GM18498 (cell line): ENCODE measurements around the gene TMEM129.

Source experiments
- ATAC-seq: cut with Tn5 transposase; IDR thresholded peaks from one replicate; pipeline ENCODE4 v1.9.1; 2021; ENCODE audit warnings: mild to moderate bottlenecking, moderate library complexity; ENCODE audit not compliant: unreplicated experiment

The TMEM129 gene

DNA sequence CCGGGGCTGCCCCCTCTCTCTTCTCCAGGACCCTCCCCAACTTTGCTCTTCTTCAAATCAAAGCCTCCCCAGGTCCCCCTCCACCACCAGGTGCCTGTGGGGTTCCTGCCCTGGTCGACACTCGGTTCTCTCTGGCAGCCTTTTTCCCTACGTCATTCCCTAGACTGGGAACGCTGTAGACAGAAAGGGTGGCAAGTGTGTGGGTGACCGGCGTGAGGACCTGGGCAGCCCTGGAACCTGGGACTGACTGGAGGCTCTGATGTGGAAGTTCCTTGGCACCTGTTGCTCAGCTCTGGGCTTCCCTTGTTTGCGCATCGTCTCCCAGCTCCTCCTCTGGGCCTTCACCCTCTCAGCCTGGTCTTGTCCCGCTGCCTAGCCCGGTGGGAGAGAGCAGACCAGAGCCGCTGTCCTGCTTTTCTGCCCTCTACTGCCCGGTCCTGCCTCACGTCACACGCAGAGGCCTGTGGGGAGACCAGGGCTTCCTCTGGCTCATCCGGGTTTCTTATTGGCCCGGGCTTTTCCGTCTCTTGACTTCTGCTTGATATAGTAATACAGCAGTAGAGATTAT lies 1.5 kb upstream of the TMEM129 start:
- ATAC-seq: no peak

DNA sequence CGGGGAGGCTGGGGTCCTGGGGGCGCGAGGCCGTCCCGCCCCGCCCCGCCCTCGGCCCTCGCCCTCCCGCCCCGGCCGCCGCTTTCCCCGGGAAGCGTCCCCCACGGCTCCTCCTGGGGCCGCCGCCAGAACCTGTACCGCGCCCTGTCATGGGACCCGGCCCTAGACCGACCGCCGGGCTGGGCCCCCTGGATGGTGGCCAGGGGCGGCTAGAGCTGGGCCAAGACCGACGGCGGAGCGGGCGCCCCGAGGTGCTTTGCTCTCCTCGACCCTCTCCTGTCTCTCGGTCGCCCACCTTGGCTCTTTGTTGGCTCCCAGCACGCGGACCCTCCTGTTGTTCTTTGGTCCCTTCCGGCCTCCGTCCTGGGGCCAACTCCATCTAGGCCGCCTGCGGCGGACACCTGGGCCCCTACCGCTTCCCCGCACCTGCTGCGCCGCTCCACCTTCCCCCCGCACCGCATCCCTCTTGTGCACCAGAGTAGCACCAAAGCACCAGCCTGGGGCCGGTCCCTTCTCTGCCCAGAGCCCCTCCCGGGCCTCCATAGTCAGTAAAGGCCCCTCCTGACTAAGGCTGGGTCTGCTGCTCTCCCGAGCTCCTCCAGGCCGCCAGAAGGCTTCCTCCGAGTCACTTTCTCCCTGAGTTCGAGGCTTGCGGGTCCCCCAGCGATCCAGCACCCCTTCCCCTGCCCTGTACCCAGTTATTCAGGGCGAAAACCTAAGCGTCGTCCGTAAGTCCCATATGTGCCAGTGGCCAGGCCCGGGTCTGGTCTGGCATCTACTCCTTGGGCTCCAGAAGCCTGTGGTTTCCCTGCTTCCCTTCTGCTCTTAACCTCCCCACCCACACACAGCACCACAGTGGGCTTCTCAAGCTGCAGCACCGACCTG lies 785 bp upstream of the TMEM129 start:
- peak; percentile 0 for ATAC-seq

DNA sequence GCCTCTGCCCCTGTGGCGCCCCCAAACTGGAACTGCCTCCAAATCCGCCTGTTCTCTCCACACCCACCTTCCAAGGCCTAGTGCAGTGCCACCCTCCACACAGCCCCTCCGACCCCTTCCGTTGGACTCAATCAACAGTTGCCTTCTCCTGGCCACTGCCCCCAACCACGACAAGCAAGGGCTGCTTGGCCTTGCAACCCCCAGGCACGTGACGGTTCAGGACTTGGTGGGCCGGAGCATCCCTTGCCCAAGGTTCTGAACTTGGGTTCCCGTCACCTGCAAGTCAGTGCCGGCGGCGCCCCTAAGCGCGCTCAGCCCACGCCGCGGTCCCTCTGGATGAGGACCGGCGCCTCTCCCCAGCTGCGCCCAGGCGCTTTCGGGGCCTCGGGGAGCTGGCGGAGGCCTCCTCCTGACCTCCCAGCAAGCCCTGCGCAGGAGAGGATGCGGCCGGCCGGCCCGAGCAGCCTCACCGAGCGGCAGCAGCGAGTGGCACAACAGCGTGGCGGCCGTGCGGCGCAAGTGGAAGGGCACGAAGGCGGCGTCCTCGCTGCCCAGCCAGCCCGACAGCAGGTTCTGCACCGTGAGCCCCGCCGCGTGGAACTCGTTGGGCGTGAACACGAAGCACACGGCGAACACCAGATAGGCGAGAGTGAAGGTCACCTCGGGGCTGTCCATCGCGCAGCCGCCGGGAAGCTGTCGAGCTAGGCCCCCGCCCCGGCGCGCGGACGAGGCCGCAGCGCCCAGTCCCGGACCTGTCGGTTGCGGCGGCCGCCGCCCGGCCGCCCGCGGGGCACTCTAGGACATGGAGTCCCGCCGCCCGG lies 750 bp downstream of the TMEM129 start:
- peak; percentile 13 for ATAC-seq

DNA sequence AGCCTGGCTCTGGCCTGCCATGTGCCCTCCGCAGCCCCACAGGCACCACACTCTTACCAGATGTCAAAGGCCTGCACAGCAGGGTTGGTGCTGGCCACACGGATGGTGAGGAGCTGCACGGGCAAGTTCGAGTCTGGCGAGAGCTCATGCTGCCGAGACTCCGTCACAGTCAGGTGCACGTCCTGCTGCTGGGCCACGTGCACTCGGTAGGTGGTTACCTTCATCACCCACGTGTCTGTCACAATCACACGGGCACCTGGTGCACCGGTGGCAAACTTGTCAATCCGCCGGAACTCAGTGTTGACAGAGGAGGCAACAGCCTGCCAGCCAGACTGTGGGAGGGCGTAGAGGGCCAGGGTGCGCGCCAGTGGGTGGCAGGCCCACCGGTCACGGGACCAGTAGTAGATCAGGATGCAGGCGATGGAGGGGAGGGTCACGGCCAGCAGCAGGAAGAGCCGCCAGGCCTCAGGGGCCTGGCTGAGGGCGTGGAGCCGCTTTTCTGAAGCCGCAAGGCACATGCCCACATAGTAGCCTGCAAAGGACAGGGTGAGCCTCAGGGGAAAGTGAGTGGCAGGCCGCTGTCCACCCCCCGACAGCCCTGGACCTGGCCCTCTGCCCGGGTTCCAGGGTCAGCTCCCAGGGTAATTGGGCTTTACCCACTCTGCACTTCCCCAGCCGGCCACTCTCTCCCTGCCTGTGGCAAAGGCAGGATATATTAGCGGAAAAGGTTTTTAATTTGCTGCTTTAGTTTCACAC lies 2.9 kb downstream of the TMEM129 start:
- no peak for ATAC-seq

DNA sequence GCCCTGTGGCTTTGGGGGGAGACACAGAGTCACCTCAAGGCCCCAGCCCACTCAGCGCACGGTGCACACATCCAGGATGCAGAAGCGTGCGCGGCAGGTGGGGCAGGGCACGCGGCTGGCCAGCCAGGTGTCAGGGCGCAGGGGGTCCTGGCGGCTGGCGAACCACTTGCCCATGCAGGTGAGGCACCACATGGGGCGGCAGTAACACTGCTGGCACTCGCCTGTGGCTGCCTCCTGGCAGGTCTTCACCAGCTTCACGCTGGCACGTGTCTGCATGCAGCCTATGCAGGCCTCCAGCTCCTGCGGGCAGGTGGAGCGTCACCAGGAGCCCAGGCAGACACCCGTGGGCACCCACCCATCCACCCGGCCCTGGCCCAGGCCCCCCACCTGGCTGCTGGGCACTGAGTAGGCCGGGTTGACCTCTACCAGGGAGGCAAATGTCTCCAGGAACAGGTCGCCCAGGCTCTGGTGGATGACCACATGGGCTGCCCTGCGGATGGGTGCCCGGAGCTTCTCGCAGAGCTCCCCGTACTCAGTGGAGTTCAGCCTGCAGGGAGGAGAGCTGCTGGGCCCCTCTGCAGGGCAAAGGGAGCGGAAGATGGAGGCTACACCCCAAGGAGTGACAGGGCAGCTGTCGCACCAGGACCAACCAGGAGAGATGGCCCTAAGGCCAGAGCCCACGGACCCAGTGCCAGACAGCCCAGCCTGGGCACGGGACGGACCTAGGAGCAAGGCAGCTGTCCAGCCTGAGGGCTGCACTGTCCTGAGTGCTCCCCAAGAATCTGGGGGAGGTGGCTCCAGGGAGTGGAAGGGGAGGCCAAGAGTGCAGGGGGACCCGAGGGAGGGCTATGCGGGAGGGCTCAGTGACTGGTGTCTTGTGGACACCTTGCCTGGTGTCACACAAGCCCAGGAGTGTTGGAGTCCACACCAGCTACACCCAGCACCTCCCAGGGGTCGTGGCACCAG lies 3.7 kb downstream of the TMEM129 start:
- ATAC-seq: no peak

DNA sequence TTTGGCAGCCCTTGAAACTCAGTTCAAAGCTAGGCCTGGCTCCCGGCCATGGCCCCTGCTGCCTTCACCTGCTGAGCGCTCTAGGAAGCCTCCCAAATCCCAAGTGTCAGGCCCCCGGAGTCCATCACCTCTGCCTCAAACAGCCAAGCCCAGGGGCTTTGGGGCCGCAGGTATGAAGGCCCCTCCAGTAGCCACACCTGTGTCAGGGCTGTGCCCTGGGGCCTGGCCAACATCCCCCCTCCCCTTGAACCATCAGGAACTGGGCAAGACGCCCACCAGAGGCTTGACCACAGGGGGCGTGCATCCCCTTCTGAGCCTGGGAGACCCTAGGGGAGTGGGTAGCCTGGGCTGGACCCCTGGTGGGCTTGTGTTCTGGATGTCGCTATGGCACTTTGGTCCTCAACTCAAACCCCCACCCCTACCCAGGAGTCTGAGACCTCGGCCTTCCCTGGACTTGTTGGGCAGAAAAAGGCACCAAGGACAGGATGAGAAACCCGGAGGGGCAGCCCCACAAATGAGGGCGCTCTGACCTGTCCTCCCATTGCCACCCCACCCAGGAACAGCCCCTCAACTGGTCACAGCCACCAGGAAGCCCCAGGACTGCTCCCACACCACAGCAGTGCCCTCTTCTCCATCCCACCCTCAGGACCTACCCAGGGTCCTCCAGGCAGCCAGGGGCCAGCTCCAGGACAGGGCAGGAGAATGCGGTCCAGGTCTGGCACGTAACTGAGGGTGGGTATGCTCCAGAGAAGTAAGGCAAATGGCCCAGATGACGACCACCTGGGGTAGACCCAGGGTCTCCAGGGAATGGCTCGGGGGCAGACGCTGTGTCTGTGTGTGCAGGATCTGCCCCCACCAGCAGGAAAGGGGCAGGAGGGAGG lies 4.8 kb downstream of the TMEM129 start:
- ATAC-seq: no peak

DNA sequence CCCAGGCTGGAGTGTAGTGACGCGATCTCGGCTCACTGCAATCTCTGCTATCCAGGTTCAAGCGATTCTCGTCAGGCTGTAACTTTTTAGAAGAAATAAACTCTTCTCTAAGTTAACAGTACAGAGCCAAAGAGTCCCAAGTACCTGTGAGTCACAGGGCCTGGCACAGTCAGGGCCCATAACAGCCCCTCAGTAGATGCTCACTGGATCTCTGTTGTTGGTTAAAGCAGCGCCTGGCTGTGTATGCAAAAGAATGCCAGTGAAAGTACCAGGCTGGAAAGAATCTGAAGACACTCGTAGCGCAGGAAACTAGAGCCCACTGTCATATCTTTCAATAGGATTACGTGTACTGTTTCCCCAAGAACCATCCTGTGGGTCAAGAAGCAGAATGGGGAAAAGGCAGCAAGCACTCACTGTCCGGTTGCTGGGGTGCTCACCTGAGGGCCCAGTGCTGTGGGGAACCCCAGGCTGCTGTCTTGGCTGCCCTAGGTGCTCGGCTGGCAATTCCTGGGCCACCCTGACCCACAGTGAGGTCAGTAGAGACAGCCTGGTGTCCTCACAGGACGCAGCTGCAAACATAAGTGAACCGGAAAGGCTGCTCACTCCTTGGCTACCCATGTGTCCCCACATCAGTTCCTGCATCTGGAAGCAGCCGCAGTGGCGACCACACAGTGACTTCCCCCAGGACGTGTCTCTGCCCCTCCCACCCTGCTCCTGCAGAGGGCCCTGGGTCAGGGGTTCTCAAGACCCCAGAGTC lies 5.9 kb downstream of the TMEM129 start:
- no peak for ATAC-seq

DNA sequence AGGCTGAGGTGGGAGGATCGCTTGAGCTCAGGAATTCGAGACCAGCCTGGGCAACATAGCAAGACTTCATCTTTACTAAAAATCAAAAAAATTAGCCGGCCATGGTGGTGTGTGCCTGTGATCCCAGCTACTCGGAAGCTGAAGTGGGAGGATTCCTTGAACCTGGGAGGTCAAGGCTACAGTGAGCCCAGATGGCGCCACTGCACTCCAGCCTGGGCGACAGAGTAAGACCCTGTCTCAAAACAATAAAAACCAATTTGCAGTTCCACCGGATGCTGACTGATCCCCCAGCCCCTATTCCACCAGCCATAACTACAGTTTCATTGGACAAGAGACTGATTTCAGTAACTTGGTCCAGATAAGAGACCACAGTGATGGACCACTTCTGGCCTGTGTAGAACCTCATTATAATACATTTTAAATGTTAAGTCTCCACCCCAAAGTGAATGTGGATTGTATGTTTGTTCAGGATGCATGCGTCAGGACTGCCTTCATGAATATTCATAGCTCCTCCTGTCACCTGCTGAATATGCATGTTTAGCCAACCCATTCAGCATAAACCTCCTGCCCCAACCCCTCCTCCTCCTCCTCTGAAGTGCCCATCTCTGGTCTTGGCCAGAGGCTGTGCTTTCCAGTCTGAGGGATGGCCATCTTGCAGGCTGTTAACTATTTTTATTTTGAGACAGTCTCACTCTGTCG lies 6.7 kb downstream of the TMEM129 start:
- no peak for ATAC-seq

DNA sequence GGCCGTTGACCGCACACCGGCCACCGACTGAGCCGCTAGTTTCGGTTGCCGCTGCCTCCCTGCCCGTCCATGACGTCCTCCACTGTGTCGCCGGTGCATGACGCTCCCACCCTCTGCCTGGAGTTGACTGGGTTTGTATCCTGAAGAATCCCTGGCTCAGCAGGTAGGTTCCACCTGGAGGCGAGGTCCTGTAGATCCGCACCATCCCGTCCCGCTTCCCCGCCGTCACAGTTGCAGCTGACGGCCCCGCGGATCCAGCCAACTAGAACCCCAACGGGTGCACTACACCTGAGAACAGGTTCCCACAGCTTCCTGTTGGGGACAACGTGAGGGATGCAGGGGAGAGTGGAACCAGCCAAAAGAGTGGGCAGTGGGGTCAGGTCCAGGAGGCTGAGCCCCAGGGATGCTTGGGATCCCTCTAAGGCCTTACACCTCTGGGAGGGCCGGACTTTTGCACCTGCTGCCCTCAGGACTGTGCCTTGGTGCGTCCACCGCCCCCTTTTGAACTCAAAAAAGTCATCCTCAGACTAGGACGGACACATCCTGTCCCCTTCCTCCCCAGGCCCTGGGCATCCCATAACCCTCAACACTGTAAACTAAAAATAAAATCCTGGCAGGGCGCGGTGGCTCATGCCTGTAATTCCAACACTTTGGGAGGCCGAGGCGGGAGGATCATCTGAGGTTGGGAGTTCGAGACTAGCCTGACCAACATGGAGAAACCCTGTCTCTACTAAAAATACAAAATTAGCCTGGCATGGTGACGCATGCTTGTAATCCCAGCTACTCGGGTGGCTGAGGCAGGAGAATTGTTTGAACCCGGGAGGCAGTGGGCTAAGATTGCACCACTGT lies 7.9 kb downstream of the TMEM129 start:
- ATAC-seq: no peak

DNA sequence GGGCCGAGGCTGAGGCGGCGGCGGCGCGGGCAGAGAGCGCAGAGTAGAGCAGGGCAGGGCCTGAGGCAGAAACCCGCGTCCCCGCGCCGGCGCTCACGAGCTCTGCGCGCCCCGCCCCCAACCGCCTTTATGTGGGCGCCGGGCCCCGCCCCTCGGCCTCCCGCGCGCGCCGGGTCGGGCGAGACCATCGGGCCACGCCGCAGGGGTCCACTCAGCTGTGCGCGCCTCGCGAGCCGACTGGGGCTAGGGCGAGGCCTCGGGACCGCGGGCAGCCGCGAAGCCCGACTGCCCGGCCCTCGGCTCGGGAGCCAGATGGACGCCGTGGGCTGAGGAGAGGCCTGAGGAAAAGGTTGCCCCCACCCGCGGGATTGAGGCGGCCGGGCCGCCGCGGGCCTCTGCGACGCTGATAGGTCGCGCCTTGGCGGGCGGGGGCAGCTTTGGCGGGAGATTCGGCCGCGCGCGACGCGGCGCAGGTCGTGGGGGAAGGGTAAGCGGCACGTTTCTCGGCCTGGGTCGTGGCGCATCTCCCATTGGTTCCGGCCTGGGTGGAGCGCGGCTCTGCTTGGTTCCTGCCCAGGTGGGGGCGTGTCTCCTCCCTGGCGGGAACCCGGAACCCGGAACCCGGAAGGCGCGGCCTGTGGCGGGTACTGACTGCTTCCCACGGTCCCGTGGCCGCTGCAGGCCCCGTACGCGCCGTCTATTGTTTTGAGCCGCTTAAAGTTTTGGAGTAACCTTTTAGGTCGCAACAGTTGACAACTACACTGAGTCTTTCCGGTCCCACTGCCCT lies 8.7 kb downstream of the TMEM129 start, which contains the start of gene SLBP:
SLBP (minus strand) TSS at position 104 of the 787 bp plus-strand sequence. CDS start 131 bp downstream, outside the sequence.
- peak; percentile 81 for ATAC-seq

DNA sequence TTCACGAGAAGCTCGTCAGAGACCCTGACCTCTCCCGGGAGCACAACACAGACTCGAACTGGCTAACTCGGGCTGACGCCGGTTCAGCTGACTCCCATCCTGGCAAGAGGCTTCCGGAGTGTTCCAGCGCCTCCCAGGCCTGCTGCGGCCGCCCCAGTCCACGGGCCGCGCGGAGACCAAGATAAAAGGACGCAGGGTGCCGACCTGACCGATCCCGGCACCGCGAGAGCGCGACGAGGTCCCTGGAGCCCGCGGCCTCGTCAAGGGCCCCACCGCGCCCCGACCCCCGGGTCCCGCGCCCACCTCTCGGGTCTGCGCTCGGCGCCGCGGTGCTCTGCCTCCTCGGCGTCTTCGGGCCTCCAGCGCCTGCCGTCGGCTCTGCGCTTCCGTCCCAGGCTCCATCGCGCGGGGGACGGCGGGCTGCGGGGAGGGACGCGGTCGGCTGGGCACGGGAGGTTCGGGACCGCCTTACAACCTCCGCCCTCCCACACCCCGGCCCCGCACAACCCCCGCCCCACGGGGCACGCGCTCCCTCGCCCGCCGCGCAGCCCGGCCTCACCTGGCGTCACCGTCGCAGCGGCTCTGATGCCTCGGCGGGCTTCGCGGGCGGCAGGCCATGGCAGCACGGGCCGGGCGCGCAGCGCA lies 9.4 kb downstream of the TMEM129 start:
- peak; percentile 23 for ATAC-seq

DNA sequence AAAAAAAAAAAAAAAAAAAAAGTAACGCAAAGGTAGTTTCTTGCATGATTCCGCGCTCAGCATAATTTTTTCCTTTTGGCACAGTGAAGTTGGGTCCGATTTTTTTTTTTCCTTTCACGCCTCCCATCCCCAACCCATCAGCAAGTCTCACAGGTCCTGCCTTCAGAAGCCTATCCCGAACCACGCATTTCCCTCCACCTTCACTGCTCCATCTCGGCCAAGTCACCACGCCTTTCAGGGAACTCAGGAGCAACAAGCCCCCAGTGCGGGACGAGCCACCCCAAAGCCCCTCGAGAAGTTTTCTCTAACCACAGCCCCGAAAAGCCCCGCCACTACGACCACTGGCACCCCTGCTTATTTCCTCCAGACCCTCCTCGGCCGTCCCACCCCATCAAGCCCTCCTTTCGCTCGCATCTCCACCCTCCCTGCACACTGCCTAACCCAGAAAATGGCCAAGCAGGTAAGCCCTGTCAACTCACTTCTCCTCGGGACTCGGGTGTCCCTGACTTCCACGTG lies 10.0 kb downstream of the TMEM129 start:
- ATAC-seq: no peak

DNA sequence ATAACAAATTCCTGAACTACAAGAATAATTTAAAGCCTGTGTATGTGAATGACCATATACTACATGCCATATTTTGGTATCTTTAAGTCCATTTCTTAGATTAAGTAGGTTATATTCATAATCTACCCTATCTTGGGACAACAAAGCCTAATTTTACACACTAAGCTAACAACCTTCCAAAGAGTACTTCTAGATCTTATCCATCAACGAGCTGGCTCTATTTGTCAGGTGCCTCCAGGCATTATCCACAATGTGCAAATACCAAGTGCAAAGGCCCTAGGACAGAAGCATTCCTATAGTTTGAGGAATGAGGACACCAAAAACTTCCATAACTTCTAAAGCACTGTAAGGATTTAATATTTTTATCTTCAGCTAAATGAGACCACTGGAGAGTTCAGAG lies 12.5 kb downstream of the TMEM129 start:
- no peak for ATAC-seq

DNA sequence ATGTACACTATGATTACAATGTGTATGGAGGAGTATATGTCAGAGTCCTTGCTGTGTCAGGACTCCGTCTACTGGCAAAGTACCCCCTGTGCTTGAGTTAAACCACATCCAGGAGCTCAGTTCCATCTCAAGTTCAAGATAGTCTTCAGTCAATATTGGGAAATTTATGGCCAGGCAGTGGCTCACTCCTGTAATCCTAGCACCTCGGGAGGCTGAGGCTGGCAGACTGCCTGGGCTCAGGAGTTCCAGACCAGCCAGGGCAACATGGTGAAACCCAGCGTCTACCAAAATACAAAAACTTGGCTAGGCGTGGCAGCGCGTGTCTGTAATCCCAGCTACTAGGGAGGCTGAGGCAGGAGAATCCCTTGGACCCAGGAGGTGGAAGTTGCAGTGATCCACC lies 14.8 kb downstream of the TMEM129 start:
- no peak for ATAC-seq

DNA sequence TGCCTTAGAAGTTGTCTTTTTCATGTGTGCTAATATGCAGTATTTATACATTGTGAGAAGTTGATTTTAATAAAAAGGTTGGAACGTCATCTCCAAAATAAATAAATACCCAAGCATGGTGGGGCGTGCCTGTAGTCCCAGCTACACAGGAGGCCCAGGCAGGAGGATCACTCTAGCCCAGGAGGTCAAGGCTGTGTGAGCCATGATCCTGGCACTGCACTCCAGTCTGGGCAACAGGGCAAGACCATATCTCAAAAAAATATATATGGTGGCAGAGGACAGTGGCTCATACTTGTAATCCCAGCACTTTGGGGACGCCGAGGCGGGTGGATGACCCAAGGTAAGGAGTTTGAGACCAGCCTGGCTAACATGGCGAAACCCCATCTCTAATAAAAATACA lies 15.4 kb downstream of the TMEM129 start:
- no peak for ATAC-seq
